H1 (cell line): ENCODE data around the gene WNT3A. TPM values are rescaled to one million over a fixed set of nuclear protein-coding genes. Genes with fewer than 3 reads are reported as not detected.

Experiments
- CTCF ChIA-PET: fragments of 300-600 bp; sonication (Branson Sonifier 250); formaldehyde crosslinking; loops from one replicate; lab custom pipeline; 2021; ENCODE audit not compliant: partially characterized antibody; lab: Charles Lee
- POLR2A ChIA-PET: fragments of 300-600 bp; sonication (Branson Sonifier 250); formaldehyde crosslinking; loops from one replicate; lab custom pipeline; 2021; ENCODE audit warnings: inconsistent platforms; ENCODE audit not compliant: partially characterized antibody; lab: Charles Lee
- DNase-seq, 2 experiments: peaks; one replicate each; pipeline versions ENCODE4 v3.0.0 to v3.0.0-alpha.2; 2010 to 2022; ENCODE audit warnings: low spot score in 2 of 2, low read depth in 1 of 2, mixed read lengths in 1 of 2
- FAIRE-seq: peaks from 2 replicates; lab custom pipeline; 2011; peaks lifted over from hg19 to GRCh38; lab: Jason Lieb, UNC
- H2AFZ ChIP-seq: 2 replicates; pipeline ENCODE4 v1.8.1; 2012; ENCODE audit warnings: low read length, inconsistent platforms
- H2AK5ac ChIP-seq: 2 replicates; pipeline ENCODE4 v1.6.1; 2013; ENCODE audit warnings: low read depth, low read length
- H2BK120ac ChIP-seq: replicated peaks from 2 replicates; pipeline ENCODE3; 2013; ENCODE audit warnings: low read depth, low read length, inconsistent platforms
- H2BK12ac ChIP-seq: 2 replicates; pipeline ENCODE4 v1.6.1; 2013; ENCODE audit warnings: low read depth, low read length
- H2BK15ac ChIP-seq: 2 replicates; pipeline ENCODE4 v1.6.1; 2013; ENCODE audit warnings: low read length
- H2BK20ac ChIP-seq: 2 replicates; pipeline ENCODE4 v1.6.1; 2013; ENCODE audit warnings: low read length
- H2BK5ac ChIP-seq: 2 replicates; pipeline ENCODE4 v1.6.1; 2013; ENCODE audit warnings: low read depth, low read length
- H3K14ac ChIP-seq: 2 replicates; pipeline ENCODE4 v1.6.1; 2013; ENCODE audit warnings: inconsistent platforms; ENCODE audit not compliant: insufficient read length
- H3K18ac ChIP-seq: 2 replicates; pipeline ENCODE4 v1.6.1; 2013; ENCODE audit warnings: low read length; ENCODE audit errors: extremely low read depth
- H3K23ac ChIP-seq: 2 replicates; pipeline ENCODE4 v1.6.1; 2013; ENCODE audit warnings: inconsistent platforms; ENCODE audit not compliant: insufficient read length
- H3K23me2 ChIP-seq: 2 replicates; pipeline ENCODE4 v1.6.1; 2013; ENCODE audit warnings: low read depth, low read length
- H3K27ac ChIP-seq: 2 replicates; pipeline ENCODE4 v1.6.1; 2011; ENCODE audit warnings: low read depth, low read length, inconsistent platforms
- H3K27me3 ChIP-seq, 4 experiments: replicated peaks in 1 of 4; 1 replicate in 1 of 4; 2 replicates in 3 of 4; pipeline versions ENCODE4 v1.6.1 to v1.8.1; 2011 to 2013; ENCODE audit warnings: low read length in 3 of 4, mild to moderate bottlenecking in 3 of 4, inconsistent platforms in 2 of 4, mixed read lengths in 2 of 4, moderate library complexity in 1 of 4; ENCODE audit not compliant: control insufficient read depth in 3 of 4, insufficient read depth in 3 of 4; ENCODE audit errors: extremely low read depth in 1 of 4
- H3K36me3 ChIP-seq, 4 experiments: 2 replicates each; pipeline versions ENCODE4 v1.6.1 to v1.8.1; 2011 to 2013; ENCODE audit warnings: mild to moderate bottlenecking in 4 of 4, low read length in 3 of 4, moderate library complexity in 2 of 4, control low read depth in 1 of 4, inconsistent platforms in 1 of 4; ENCODE audit not compliant: insufficient read depth in 4 of 4, control insufficient read depth in 2 of 4
- H3K4ac ChIP-seq: replicated peaks from 2 replicates; pipeline ENCODE3; 2013; ENCODE audit warnings: low read length, low read depth, mixed read lengths, inconsistent platforms; ENCODE audit not compliant: insufficient read length
- H3K4me1 ChIP-seq, 4 experiments: replicated peaks in 1 of 4; 1 replicate in 1 of 4; 2 replicates in 3 of 4; pipeline versions ENCODE4 v1.6.1 to v1.8.1; 2011 to 2013; ENCODE audit warnings: low read length in 3 of 4, inconsistent platforms in 2 of 4, mixed read lengths in 1 of 4; ENCODE audit not compliant: insufficient read depth in 4 of 4, control insufficient read depth in 3 of 4
- H3K4me2 ChIP-seq, 2 experiments: 2 replicates each; pipeline versions ENCODE4 v1.6.1 to v1.8.1; 2011 to 2013; ENCODE audit warnings: low read depth in 2 of 2, low read length in 2 of 2, control low read depth in 1 of 2, inconsistent platforms in 1 of 2, mild to moderate bottlenecking in 1 of 2; ENCODE audit not compliant: insufficient read depth in 1 of 2
- H3K4me3 ChIP-seq, 4 experiments: fragments of 200-600, 300-600 bp in 1 of 4; sonication (generic), shearing (Covaris generic), sonication (Bioruptor Twin) in 1 of 4; 2 replicates each; pipeline versions ENCODE4 v1.5.1 to v1.8.1; 2011 to 2016; ENCODE audit warnings: low read length in 4 of 4, low read depth in 3 of 4, control low read depth in 2 of 4, inconsistent platforms in 2 of 4, mild to moderate bottlenecking in 2 of 4, mixed read lengths in 1 of 4, moderate library complexity in 1 of 4; ENCODE audit not compliant: insufficient read depth in 2 of 4; ENCODE audit errors: extremely low read depth in 1 of 4
- H3K56ac ChIP-seq: replicated peaks from 2 replicates; pipeline ENCODE3; 2013; ENCODE audit warnings: low read depth, mild to moderate bottlenecking, mixed read lengths, low read length, inconsistent platforms; ENCODE audit not compliant: insufficient read length
- H3K79me1 ChIP-seq: 2 replicates; pipeline ENCODE4 v1.6.1; 2013; ENCODE audit warnings: low read depth, low read length, control low read depth
- H3K79me2 ChIP-seq, 2 experiments: 2 replicates each; pipeline versions ENCODE4 v1.6.1 to v1.8.1; 2012 to 2013; ENCODE audit warnings: low read length in 2 of 2, mild to moderate bottlenecking in 2 of 2, inconsistent platforms in 1 of 2; ENCODE audit not compliant: insufficient read depth in 2 of 2, control insufficient read depth in 1 of 2
- H3K9ac ChIP-seq, 4 experiments: replicated peaks in 1 of 4; 1 replicate in 1 of 4; 2 replicates in 3 of 4; pipeline versions ENCODE4 v1.6.1 to v1.8.1; 2011 to 2013; ENCODE audit warnings: low read depth in 3 of 4, low read length in 3 of 4, control low read depth in 2 of 4, mild to moderate bottlenecking in 2 of 4, moderate library complexity in 2 of 4, inconsistent platforms in 1 of 4; ENCODE audit errors: extremely low read depth in 1 of 4
- H3K9me3 ChIP-seq, 2 experiments: 2 replicates each; pipeline versions ENCODE4 v1.6.1 to v1.8.1; 2012 to 2013; ENCODE audit warnings: mild to moderate bottlenecking in 2 of 2, moderate library complexity in 2 of 2, control low read depth in 1 of 2, inconsistent platforms in 1 of 2, low read depth in 1 of 2, low read length in 1 of 2, mixed read lengths in 1 of 2; ENCODE audit not compliant: insufficient read depth in 2 of 2
- H4K20me1 ChIP-seq, 2 experiments: replicated peaks in 1 of 2; 2 replicates each; pipeline versions ENCODE3 to v1.8.1; 2011 to 2013; ENCODE audit warnings: inconsistent platforms in 2 of 2, low read length in 2 of 2, mild to moderate bottlenecking in 1 of 2; ENCODE audit not compliant: insufficient read depth in 2 of 2, control insufficient read depth in 1 of 2
- H4K5ac ChIP-seq: 2 replicates; pipeline ENCODE4 v1.6.1; 2013; ENCODE audit warnings: low read length, low read depth, mixed read lengths, inconsistent platforms; ENCODE audit not compliant: insufficient read length
- H4K8ac ChIP-seq: 2 replicates; pipeline ENCODE4 v1.8.0; 2013; ENCODE audit warnings: mild to moderate bottlenecking, moderate library complexity, low read length, inconsistent platforms; ENCODE audit not compliant: insufficient read depth; ENCODE audit errors: extremely low read depth
- H4K91ac ChIP-seq: replicated peaks from 2 replicates; pipeline ENCODE3; 2013; ENCODE audit warnings: low read length, mixed read lengths, inconsistent platforms; ENCODE audit not compliant: insufficient read length
- ASH2L ChIP-seq: fragments of 200-600, 300-600 bp; sonication (generic); IDR thresholded peaks from one replicate; pipeline ENCODE4 v1.7.1; 2017; ENCODE audit warnings: low read length
- CHD2 ChIP-seq: IDR thresholded peaks from 2 replicates; pipeline ENCODE4 v1.6.1; 2012; ENCODE audit warnings: low read length, improper control_type of control experiment
- CTBP2 ChIP-seq: IDR thresholded peaks from 2 replicates; pipeline ENCODE4 v1.7.0; 2011; ENCODE audit warnings: borderline replicate concordance, mild to moderate bottlenecking, moderate library complexity, mixed read lengths, low read length; ENCODE audit not compliant: insufficient read depth, insufficient read length
- KDM1A ChIP-seq: fragments of 200-600, 300-600 bp; sonication (generic); IDR thresholded peaks from 2 replicates; pipeline ENCODE4 v1.7.1; 2016; ENCODE audit warnings: mild to moderate bottlenecking, low read length, borderline replicate concordance
- KDM4A ChIP-seq: IDR thresholded peaks from one replicate; pipeline ENCODE4 v1.7.1; 2012; ENCODE audit warnings: low read depth, mild to moderate bottlenecking, moderate library complexity, low read length, inconsistent platforms; ENCODE audit not compliant: severe bottlenecking
- NRF1 ChIP-seq: IDR thresholded peaks from 2 replicates; pipeline ENCODE4 v1.6.1; 2011; ENCODE audit warnings: mild to moderate bottlenecking, low read depth, low read length, improper control_type of control experiment
- WGBS, 2 experiments: shearing (Covaris generic) in 1 of 2; methylation state at CpG; one replicate each; pipeline versions ENCODE4 v1.1.6 to v1.1.7; 2013 to 2015; ENCODE audit warnings: low lambda C conversion rate in 2 of 2, mixed read lengths in 2 of 2, inconsistent platforms in 1 of 2, low coverage in 1 of 2, missing lambda C conversion rate in 1 of 2; ENCODE audit not compliant: insufficient replicate concordance in 2 of 2, insufficient coverage in 1 of 2, insufficient read length in 1 of 2; ENCODE audit errors: extremely low coverage in 1 of 2, missing lambda C conversion rate in 1 of 2; 5-methylcytosine and 5-hydroxymethylcytosine counted together
- polyA plus RNA-seq, 7 experiments: library from polyadenylated mRNA; depleted of rRNA in 3 of 7; stranded (reverse) in 5 of 7; unstranded in 2 of 7; fragments of >200 nt in 5 of 7; fragments of 200-250 nt in 2 of 7; gene quantifications; 1 replicate in 5 of 7; 2 replicates in 1 of 7; 4 replicates in 1 of 7; pipeline versions ENCODE4 v1.2.1 to v1.2.3, GENCODE V29; 2011 to 2013; ENCODE audit warnings: missing spikeins in 2 of 7, mixed read lengths in 2 of 7
- total RNA-seq: library from RNA; stranded (reverse); fragmentation: NEBNext Ultra II Directional; extraction: Animal tissue kit (Norgen Biotek cat#: 25700); gene quantifications from 2 replicates; pipeline ENCODE4 v1.2.1, GENCODE V29; 2021
- TF ChIP-seq, protein P1 (sequence below): IDR thresholded peaks from 2 replicates; pipeline ENCODE4 v1.6.1; 2012; ENCODE audit warnings: low read length, inconsistent platforms
- TF ChIP-seq, protein P2 (sequence below): IDR thresholded peaks from 2 replicates; pipeline ENCODE4 v1.6.1; 2011; ENCODE audit warnings: low read depth, mild to moderate bottlenecking, low read length; ENCODE audit not compliant: insufficient read depth
- TF ChIP-seq, protein P3 (sequence below): IDR thresholded peaks from 2 replicates; pipeline ENCODE4 v1.6.1; 2011; ENCODE audit warnings: low read length, improper control_type of control experiment

Gene WNT3A
- total and polyA plus RNA-seq, 2 of the 8 experiments (the other 6 are each of a cell fraction or from before 2014, with no cell fraction given), result 0.08 to 0.19 TPM

DNA sequence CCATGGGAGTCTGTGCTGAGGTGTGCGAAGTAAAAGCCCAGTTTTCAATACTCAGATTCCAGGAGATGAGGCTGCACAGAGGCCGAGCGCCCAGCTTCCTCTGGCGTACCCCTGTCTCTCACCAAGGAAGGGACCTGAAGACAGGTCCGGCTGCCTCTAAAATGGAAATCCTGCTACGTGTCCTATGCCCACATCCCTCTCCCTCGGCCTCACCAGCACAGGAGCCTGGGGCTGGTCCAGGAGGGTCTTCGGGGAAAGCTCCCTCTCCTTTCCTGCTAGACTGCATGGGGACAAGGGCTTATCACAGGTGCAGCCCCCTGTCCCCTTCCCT is 101.9 kb downstream of the WNT3A start:
- H3K79me1 ChIP-seq, result peaks cover 12% of the 10 kb centered on the region; the same call in 1 of the 2 replicates
- H3K18ac ChIP-seq, result peak overlapping the region; percentile 55; the same call in 1 of the 2 replicates
- no peak overlapping the region for H4K91ac ChIP-seq
- CTCF ChIA-PET, result interaction anchor here (1.3 kb wide), 1 partner anchor 104 kb away, joined by 4 read pairs; no protein-coding TSS in a partner anchor
- no peak overlapping the region for H2BK12ac ChIP-seq
- peak overlapping the region; percentile 13; the same call in 1 of the 2 replicates for H2BK5ac ChIP-seq
- no peak overlapping the region for H2BK20ac ChIP-seq
- H3K23me2 ChIP-seq, result peaks cover 8% of the 10 kb centered on the region; the same call in 1 of the 2 replicates
- H2BK120ac ChIP-seq, result no peak overlapping the region
- H3K27me3 ChIP-seq, result peaks cover 0 to 6% (median 5%) of the 10 kb centered on the region in 4 experiments; a peak in 2 of 7 replicates
- no peaks in the 10 kb centered on the region for H3K9me3 ChIP-seq
- no peak for DNase-seq
- H3K56ac ChIP-seq, result no peak overlapping the region
- no peak overlapping the region for H3K14ac ChIP-seq
- POLR2A ChIA-PET, result interaction anchor here (0.8 to 1.6 kb wide), 4 partner anchors 9 to 25 kb away, joined by 3 to 4 read pairs (median 4); no protein-coding TSS in a partner anchor
- peak overlapping the region; percentile 73; the same call in 1 of the 2 replicates for H2AFZ ChIP-seq
- H3K4me1 ChIP-seq, result peaks cover 0 to 7% (median under 1%) of the 10 kb centered on the region in 4 experiments; a peak in 6 of 7 replicates
- peaks cover 0 to 13% of the 10 kb centered on the region in 2 experiments for H4K20me1 ChIP-seq
- 0 out of 2 replicates have a peak overlapping the region, but pooled peaks have one; percentile 15 for H2AK5ac ChIP-seq
- H3K4me2 ChIP-seq, result peak overlapping the region; percentile 79 to 90
- H3K23ac ChIP-seq, result no peak overlapping the region
- H3K4me3 ChIP-seq, result peak overlapping the region; percentile 71 to 96 (median 88)
- H4K8ac ChIP-seq, result peak overlapping the region; percentile 97; the same call in 1 of the 2 replicates
- H3K79me2 ChIP-seq, result peaks cover 3 to 8% of the 10 kb centered on the region in 2 experiments; a peak in 2 of 4 replicates
- H3K4ac ChIP-seq, result no peak overlapping the region
- H3K27ac ChIP-seq, result peak overlapping the region; percentile 83
- WGBS, 2 experiments, result 10% methylated on average over 8 of the region's 8 CpGs; no CpG with 5 or more reads in 1 of the 2 experiments
- H3K9ac ChIP-seq, result peak overlapping the region; percentile 85 to 95 (median 86)
- no peak for FAIRE-seq
- peaks cover 3 to 16% (median 8%) of the 10 kb centered on the region in 4 experiments; a peak in 5 of 8 replicates for H3K36me3 ChIP-seq
- no peak overlapping the region for H2BK15ac ChIP-seq
- peak overlapping the region; percentile 4 for H4K5ac ChIP-seq
- TF ChIP-seq ASH2L, result no peak
- TF ChIP-seq, protein P1, sequence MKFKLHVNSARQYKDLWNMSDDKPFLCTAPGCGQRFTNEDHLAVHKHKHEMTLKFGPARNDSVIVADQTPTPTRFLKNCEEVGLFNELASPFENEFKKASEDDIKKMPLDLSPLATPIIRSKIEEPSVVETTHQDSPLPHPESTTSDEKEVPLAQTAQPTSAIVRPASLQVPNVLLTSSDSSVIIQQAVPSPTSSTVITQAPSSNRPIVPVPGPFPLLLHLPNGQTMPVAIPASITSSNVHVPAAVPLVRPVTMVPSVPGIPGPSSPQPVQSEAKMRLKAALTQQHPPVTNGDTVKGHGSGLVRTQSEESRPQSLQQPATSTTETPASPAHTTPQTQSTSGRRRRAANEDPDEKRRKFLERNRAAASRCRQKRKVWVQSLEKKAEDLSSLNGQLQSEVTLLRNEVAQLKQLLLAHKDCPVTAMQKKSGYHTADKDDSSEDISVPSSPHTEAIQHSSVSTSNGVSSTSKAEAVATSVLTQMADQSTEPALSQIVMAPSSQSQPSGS, result no peak
- no peak for TF ChIP-seq KDM4A
- TF ChIP-seq CTBP2, result no peak
- TF ChIP-seq NRF1, result no peak
- TF ChIP-seq, protein P2, sequence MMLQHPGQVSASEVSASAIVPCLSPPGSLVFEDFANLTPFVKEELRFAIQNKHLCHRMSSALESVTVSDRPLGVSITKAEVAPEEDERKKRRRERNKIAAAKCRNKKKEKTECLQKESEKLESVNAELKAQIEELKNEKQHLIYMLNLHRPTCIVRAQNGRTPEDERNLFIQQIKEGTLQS, result no peak
- TF ChIP-seq, protein P3, sequence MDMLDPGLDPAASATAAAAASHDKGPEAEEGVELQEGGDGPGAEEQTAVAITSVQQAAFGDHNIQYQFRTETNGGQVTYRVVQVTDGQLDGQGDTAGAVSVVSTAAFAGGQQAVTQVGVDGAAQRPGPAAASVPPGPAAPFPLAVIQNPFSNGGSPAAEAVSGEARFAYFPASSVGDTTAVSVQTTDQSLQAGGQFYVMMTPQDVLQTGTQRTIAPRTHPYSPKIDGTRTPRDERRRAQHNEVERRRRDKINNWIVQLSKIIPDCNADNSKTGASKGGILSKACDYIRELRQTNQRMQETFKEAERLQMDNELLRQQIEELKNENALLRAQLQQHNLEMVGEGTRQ, result no peak
- no peak for TF ChIP-seq KDM1A
- TF ChIP-seq CHD2, result no peak
